Measurements from ENCODE around the gene RPS6KB1. TPM values are rescaled to one million over a fixed set of nuclear protein-coding genes. Genes with fewer than 3 reads are reported as not detected.

RPS6KB1 gene
- total RNA-seq, 1 experiment from 2014 or later, result 75.7 TPM

GRCh38 chr17:59876107-59876506 is 16.8 kb upstream of the RPS6KB1 start:
- Histone ChIP-seq H3K9me2 (ENCODE audit: insufficient read depth) (no peaks in the 10 kb centered on the region), H3K4me2 (ENCODE audit: low read length) (no peak overlapping the region), H3K27me3 (ENCODE audit: insufficient read depth, low read length) (no peaks in the 10 kb centered on the region), H4K20me1 (ENCODE audit: insufficient read depth) (no peaks in the 10 kb centered on the region), H3K36me3 (ENCODE audit: control insufficient read depth in 1 of 2, insufficient read depth in 2 of 2, low read length in 2 of 2) (peaks cover 13 to 26% of the 10 kb centered on the region in 2 experiments; a peak in 3 of 4 replicates), H3K9me3 (ENCODE audit: control insufficient read depth in 1 of 2, insufficient read depth in 1 of 2, low read depth in 1 of 2, low read length in 2 of 2) (no peaks in the 10 kb centered on the region), H2AFZ (ENCODE audit: low read depth, low read length, poor library complexity, severe bottlenecking) (no peak overlapping the region), H3K9ac (ENCODE audit: low read length) (no peak overlapping the region), H3K4me1 (ENCODE audit: control insufficient read depth in 1 of 2, insufficient read depth in 2 of 2, low read length in 2 of 2) (no peaks in the 10 kb centered on the region), H3K27ac (ENCODE audit: low read depth, low read length) (no peak overlapping the region), H3K4me3 (replicated peaks in 1 of 2; ENCODE audit: low read depth in 1 of 2, low read length in 2 of 2) (no peak overlapping the region), H3K79me2 (ENCODE audit: insufficient read depth, low read length) (no peaks in the 10 kb centered on the region)
- TF ChIP-seq SIN3A (IDR thresholded peaks at IDR 0.05; ENCODE audit: low read depth) (no peak), EGR1 (IDR thresholded peaks at IDR 0.05; ENCODE audit: low read depth) (no peak), SRF (IDR thresholded peaks at IDR 0.05; ENCODE audit: low read depth) (no peak), POLR2A (IDR thresholded peaks at IDR 0.05; ENCODE audit: borderline replicate concordance, extremely low read depth, insufficient read depth, insufficient read length) (no peak), SP1 (IDR thresholded peaks at IDR 0.05; ENCODE audit: low read depth) (no peak), ELF1 (IDR thresholded peaks at IDR 0.05; ENCODE audit: borderline replicate concordance, low read depth) (no peak), FOSL1 (IDR thresholded peaks at IDR 0.05; ENCODE audit: low read depth) (no peak), JUND (IDR thresholded peaks at IDR 0.05) (no peak), ZFX (IDR thresholded peaks at IDR 0.05) (no peak), CEBPB (IDR thresholded peaks at IDR 0.05; ENCODE audit: low read depth) (no peak), REST (IDR thresholded peaks at IDR 0.05; ENCODE audit: low read depth) (no peak), YY1 (IDR thresholded peaks at IDR 0.05; ENCODE audit: extremely low read depth, insufficient replicate concordance, low read depth, low read length) (no peak), ZBTB33 (IDR thresholded peaks at IDR 0.05; ENCODE audit: extremely low read depth, insufficient replicate concordance, low read length) (no peak), CBX3 (IDR thresholded peaks at IDR 0.05; ENCODE audit: low read depth) (no peak)
- TF ChIP-seq, protein P1, sequence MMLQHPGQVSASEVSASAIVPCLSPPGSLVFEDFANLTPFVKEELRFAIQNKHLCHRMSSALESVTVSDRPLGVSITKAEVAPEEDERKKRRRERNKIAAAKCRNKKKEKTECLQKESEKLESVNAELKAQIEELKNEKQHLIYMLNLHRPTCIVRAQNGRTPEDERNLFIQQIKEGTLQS (IDR thresholded peaks at IDR 0.05), result no peak
- intact Hi-C loops (cut with micrococcal nuclease), result no loop called here
- RAD21 ChIA-PET (ENCODE audit: low non-redundant PET in 1 of 2, low total read pairs in 2 of 2, uncharacterized antibody in 2 of 2, unreplicated experiment in 2 of 2), result no interaction called here
- CTCF ChIA-PET, result no interaction called here
- ATAC-seq, result no peak
- POLR2A ChIA-PET, result interaction anchor here (1.4 kb wide), 1 partner anchor 11 kb away, joined by 4 read pairs; no protein-coding TSS in a partner anchor
- no TSS peak for BruUV-seq (replicated peaks)
- no peak for DNase-seq (ENCODE audit: low read depth, low spot score)
